SKM-1 (cell line): ENCODE data around the gene TENT5A.

Experiments
- DNase-seq: peaks from one replicate; lab custom pipeline; 2025; ENCODE audit not compliant: unreplicated experiment; lab: John Stamatoyannopoulos, UW

The TENT5A gene

GRCh38 chr6:81718126-81718525 is 34.4 kb downstream of the TENT5A start:
- no peak for DNase-seq

- DNase-seq = no peak
Measured at GRCh38 chr6:81714684-81715083, 37.8 kb downstream of the TENT5A start.

- no peak for DNase-seq
Measured at GRCh38 chr6:81713205-81713604, 39.3 kb downstream of the TENT5A start.

DNA sequence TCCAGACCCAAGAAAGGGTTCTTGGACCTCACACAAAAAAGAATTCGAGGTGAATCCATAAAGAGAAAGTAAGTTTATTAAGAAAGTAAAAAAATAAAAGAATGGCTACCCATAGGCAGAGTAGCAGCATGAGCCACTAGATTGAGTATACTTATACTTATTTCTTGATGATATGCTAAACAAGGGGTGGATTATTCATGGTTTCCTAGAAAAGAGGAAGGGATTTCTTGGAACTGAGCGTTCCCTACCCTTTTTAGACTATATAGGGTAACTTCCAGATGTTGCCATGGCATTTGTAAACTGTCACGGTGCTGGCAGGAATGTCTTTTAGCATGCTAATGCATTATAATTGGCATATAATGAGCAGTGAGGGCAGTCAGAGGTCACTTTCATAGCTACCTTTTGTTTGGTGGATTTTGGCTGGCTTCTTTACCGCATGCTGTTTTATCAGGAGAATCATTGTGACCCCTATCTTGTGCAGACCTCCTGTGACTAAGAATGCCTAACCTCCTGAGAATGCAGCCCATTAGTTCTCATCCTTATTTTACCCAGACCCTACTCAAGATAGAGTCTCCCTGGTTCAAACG is 44.3 kb downstream of the TENT5A start:
- no peak for DNase-seq

DNA sequence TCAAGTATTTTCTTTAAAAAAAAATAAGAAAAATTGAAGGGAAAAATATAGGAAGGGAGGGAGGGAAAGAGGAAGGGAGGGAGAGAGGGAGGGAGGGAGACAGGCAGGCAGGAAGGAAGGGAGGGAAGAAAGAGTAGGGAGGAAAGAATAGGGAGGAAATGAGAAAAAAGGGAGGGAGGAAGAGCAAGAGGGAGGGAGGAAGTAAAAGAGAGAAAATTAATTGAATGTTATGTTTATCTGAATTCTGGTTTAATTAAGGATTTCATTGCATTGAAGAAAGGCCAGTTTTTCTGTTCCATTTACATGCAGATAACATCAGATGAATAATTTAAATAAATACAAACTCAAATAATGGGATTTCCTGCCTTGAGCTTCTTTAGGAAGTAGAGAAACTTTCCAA is 47.8 kb downstream of the TENT5A start:
- no peak for DNase-seq

GRCh38 chr6:81700414-81700813 is 52.1 kb downstream of the TENT5A start:
- DNase-seq = no peak

GRCh38 chr6:81697559-81697958 is 54.9 kb downstream of the TENT5A start:
- DNase-seq = no peak

GRCh38 chr6:81696524-81696923 is 56.0 kb downstream of the TENT5A start:
- no peak for DNase-seq
